Renal pelvis (tissue), 4 donors: Measurements from ENCODE around the gene C3orf52. TPM values are rescaled to one million over a fixed set of nuclear protein-coding genes. Genes with fewer than 3 reads are reported as not detected.

ENCODE experiments used
- DNase-seq: peaks from one replicate; pipeline ENCODE4 v3.0.0-alpha.2; 2013
- polyA plus RNA-seq, 3 donors: library from polyadenylated mRNA; unstranded; fragments of 120-200 nt; gene quantifications; one replicate each; pipeline ENCODE4 v1.2.1, GENCODE V29; 2013; ENCODE audit not compliant: insufficient read length in 3 of 3

C3orf52 gene
- polyA plus RNA-seq, 3 donors, result 4.9 to 6.8 (median 5.3) TPM

DNA sequence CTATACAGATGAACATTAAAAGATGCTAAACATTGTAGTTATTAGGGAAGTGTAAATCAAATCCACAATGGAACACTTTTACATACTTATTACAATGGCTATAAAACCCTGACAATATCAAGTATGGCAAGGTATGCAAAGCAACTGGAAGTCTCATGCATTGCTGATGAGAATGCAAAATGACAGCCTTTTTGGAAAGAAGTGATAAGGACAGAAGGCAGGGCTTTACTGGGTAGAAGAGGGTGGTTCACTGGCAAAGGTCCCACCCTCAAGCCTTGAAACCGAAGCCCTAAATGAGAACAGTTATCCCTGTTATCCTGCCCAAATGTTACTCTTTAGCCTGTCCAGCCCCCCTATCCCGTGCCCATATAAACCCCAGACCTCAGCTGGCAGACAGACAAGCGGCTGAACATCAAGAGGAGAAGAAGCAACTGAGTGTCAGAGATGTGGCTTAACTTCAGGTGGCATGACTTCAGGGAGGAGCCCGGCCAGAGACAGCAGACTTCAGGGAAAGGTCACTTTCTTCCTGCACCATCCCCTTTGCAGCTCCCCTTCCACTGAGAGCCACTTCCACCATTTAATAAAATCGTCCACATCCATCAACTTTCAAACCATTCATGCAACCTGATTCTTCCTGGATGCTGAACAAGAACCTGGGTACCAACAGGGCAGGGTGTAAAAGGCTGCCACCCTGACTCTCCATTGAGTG, 47.6 kb downstream of the C3orf52 start:
- no peak for DNase-seq

DNA sequence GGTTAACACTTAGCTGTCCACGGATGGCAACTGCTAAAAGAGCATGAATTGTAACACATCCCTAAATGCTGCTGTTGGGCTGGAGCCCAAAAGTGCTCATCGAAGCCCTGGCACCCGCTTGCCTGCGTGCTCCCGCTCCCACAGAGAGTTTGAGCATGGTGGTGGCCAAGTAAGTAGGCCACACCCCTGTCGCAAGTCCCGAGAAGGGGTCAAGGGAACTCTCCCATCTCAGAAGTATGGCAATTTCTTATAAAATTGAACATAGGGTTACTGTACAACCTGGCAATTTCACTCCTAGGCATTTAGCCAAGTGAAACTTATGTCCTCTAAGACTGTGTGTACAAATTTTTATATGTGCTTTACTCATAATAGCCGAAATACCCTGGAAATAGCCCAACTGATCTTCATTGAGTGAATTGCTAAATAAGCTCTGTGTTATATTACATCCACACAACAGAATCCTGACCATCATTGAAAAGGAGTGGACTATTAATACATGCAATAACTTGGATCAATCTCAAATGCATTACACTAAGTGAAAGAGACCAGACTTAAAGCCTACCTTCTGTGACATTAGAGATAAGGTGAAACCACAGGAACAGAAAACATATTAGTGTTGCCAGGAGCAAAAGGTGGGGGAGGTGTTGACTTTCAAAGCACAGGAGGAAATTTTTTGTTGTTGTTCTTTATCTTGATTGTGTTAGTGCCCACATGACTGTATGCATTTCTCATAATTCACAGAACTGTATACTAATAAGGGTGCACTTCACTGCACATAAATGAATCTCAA, 48.3 kb downstream of the C3orf52 start:
- no peak for DNase-seq

DNA sequence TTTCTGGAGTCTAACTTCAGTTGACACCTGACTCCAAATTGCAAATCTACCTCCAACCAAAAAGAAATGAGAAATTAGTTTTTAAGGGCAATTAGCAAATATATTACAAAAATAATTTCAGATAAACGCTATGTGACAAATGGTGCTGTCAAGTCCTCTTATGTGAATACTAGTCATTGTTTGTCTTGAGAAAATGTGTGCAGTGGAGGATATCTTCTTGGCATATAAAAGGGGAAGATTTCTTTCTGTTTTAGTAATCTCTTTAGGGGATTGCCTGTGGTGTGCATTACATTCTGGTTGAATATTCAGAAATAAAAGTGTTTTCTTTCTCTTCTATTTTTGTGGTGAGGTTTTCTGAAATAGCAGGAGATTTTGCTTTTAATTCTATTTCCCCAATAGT, 49.9 kb downstream of the C3orf52 start:
- no peak for DNase-seq

DNA sequence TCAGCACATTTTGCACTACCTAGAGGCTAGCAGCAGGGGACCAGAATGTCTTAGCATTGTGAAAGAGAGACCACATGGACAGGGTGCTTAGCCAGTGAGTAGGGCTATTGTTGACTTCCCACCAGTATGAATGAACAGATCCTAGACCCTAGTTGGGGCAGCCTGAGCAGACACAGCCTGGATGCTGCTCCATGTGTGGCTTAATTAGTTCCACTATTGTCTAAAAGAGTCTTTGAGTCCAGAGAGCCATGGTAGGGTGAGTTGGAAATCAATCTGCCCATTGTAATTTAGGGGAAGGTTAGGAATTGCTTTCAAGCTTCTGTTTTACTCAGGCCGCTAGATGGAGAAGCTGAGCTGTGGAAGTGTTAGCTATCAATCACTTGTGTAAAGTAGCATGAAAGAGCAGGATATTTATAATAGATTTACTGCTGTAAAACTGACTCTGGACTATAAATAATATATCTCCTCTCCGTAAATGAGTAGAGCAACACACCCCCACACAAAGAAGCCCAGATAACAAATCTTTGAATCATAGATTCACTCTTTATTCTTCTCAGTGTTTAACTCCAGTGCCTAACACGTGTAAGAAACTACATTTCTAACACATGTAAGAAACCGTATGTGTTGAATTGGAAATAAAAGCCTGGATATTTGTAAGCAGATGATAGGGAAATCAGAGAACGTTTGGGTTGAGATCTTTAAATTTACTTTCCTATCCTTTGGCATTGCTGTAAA, 50.9 kb downstream of the C3orf52 start:
- DNase-seq, result peak; percentile 71

DNA sequence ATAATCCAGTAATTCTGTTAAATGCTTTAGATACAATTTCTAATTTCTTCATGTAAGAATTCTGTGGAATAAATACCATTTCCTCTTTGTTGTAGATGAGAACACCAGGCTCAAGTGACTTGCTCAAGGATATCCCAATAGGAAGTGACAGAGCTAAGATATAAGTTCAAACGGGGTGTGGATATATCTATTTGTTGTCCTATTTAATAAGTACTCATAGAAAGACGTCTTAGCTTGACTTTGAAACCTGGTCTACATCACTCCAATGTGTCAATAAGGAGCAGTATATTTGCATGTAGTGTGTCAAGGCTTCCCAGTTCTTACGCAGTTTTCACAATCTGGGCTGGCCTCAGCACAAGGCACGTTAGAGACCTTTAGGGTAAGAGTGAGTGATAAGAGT, 51.6 kb downstream of the C3orf52 start:
- no peak for DNase-seq

GRCh38 chr3:112138219-112138969, 52.2 kb downstream of the C3orf52 start:
- DNase-seq, result no peak

DNA sequence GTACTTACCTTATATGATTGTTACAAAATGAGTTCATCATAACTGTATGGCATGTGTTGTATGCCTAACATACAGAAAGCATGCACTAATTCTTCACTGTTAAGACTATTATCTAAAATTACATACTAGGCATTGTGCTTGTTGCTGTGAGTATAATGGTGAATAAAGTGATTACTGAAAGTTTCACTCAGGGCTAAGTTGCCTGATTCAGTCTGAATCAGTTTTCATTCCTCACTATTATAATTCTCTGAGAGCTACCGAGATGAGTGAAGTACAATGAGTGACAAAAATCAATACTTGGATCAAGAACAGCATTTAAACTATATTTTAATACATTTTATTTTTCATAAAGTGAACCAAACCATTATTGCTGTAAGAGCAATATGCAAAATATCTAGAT, 54.4 kb downstream of the C3orf52 start:
- DNase-seq, result no peak

GRCh38 chr3:112141293-112141692, 55.1 kb downstream of the C3orf52 start:
- no peak for DNase-seq

- no peak for DNase-seq
Measured at GRCh38 chr3:112143251-112143650, 57.1 kb downstream of the C3orf52 start.

- no peak for DNase-seq
Measured at GRCh38 chr3:112143689-112144088, 57.5 kb downstream of the C3orf52 start.

GRCh38 chr3:112149136-112149535, 62.9 kb downstream of the C3orf52 start:
- DNase-seq, result no peak

DNA sequence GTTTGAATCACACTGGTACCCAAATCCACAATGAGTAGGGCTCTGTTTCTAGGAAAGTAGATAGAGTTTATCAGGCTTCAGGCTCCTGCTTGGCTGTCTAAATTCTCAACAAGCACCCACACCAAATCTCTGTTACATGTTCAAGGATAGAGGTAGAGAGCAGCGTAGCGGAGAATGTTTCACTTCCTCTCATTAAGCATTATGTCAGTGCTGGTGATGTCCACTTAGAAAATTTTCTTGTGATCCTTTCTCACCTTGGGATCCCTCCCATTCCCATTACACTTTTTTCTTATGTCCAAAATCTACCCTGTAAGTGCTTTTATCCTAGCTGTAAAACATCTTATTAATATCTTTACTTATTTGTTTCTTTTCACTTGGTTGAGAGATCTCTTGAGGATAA, 81.6 kb downstream of the C3orf52 start:
- DNase-seq, result no peak

Other genes starting within 250 kb of the C3orf52 start
- 100 to 1,000 TPM in 1 of 3 donors, 10 to 100 TPM in 2; 77.7 to 105 (median 98.4) TPM for gene PHLDB2, start 227.1 kb upstream of the C3orf52 start, polyA plus RNA-seq
- gene ABHD10, start 107.4 kb upstream of the C3orf52 start, polyA plus RNA-seq, result 10 to 100 TPM; 46.7 to 52.0 (median 51.8) TPM
- 1 to 10 TPM; 2.3 to 2.8 (median 2.3) TPM for gene TAGLN3, start 87.5 kb upstream of the C3orf52 start, polyA plus RNA-seq
- under 1 TPM in 2 of 3 donors, not detected in 1; 0.03 to 0.06 TPM for gene TMPRSS7, start 51.7 kb upstream of the C3orf52 start, polyA plus RNA-seq
- gene GCSAM, start 46.9 kb downstream of the C3orf52 start, polyA plus RNA-seq, result 1 to 10 TPM in 2 of 3 donors, under 1 TPM in 1; 0.74 to 2.1 (median 1.3) TPM
- gene SLC9C1, start 207.8 kb downstream of the C3orf52 start, polyA plus RNA-seq, result 1 to 10 TPM in 1 of 3 donors, under 1 TPM in 2; 0.48 to 1.2 (median 0.86) TPM
- gene CD200, start 246.8 kb downstream of the C3orf52 start, polyA plus RNA-seq, result 10 to 100 TPM; 34.1 to 41.0 (median 37.6) TPM